Kidney (tissue), 14 donors: ENCODE results near the gene TMEM72. TPM values are rescaled to one million over a fixed set of nuclear protein-coding genes. Genes with fewer than 3 reads are reported as not detected.

Experiments
- DNase-seq, 5 donors: peaks; one replicate each; pipeline ENCODE4 v3.0.0-alpha.2; 2013 to 2020
- FAIRE-seq: peaks from 2 replicates; lab custom pipeline; 2012; peaks lifted over from hg19 to GRCh38; lab: Jason Lieb, UNC
- H3K27ac ChIP-seq, 2 donors: one replicate each; pipeline ENCODE4 v1.7.0; 2013; ENCODE audit warnings: low read depth in 2 of 2, low read length in 2 of 2, inconsistent platforms in 1 of 2
- H3K27me3 ChIP-seq: one replicate; pipeline ENCODE4 v1.7.1; 2013; ENCODE audit warnings: low read length, inconsistent platforms; ENCODE audit not compliant: control insufficient read depth, insufficient read depth
- H3K36me3 ChIP-seq, 3 donors: one replicate each; pipeline versions ENCODE4 v1.7.0 to v1.7.1; 2013; ENCODE audit warnings: low read length in 3 of 3, control low read depth in 1 of 3, inconsistent platforms in 1 of 3; ENCODE audit not compliant: insufficient read depth in 3 of 3, control insufficient read depth in 2 of 3
- H3K4me1 ChIP-seq, 3 donors: one replicate each; pipeline versions ENCODE4 v1.7.0 to v1.7.1; 2013; ENCODE audit warnings: low read length in 3 of 3, inconsistent platforms in 1 of 3, low read depth in 1 of 3; ENCODE audit not compliant: control insufficient read depth in 2 of 3, insufficient read depth in 2 of 3
- H3K4me3 ChIP-seq, 3 donors: one replicate each; pipeline versions ENCODE4 v1.7.0 to v1.8.1; 2013; ENCODE audit warnings: low read length in 3 of 3, control low read depth in 1 of 3, inconsistent platforms in 1 of 3
- H3K9ac ChIP-seq, 3 donors: one replicate each; pipeline versions ENCODE4 v1.7.0 to v1.7.1; 2013; ENCODE audit warnings: low read length in 3 of 3, control low read depth in 1 of 3, inconsistent platforms in 1 of 3
- H3K9me3 ChIP-seq, 3 donors: one replicate each; pipeline versions ENCODE4 v1.7.0 to v1.7.1; 2013; ENCODE audit warnings: low read length in 3 of 3, control low read depth in 1 of 3, inconsistent platforms in 1 of 3; ENCODE audit not compliant: control insufficient read depth in 2 of 3, insufficient read depth in 1 of 3
- CTCF ChIP-seq: IDR thresholded peaks from 3 replicates; pipeline ENCODE4 v1.5.1; 2012; ENCODE audit warnings: mild to moderate bottlenecking, moderate library complexity, borderline replicate concordance; ENCODE audit not compliant: insufficient read depth; ENCODE audit errors: extremely low read depth
- intact Hi-C: fragments of 100-400 bp; cut with DNase I; formaldehyde crosslinking; loops from one replicate; pipeline ENCODE4 v1.11.1; 2022
- polyA plus RNA-seq: library from polyadenylated mRNA; stranded (reverse); fragments of 350-450 nt; fragmentation: Illumina TruSeq; extraction: RNeasy Lipid Tissue Mini Kit (QIAGEN cat#74804); gene quantifications from one replicate; pipeline ENCODE4 v1.2.3, GENCODE V29; 2014; ENCODE audit warnings: low read depth, low replicate concordance; ENCODE audit not compliant: insufficient read depth
- total RNA-seq: library from RNA; stranded (reverse); fragmentation: NEBNext Ultra II Directional; extraction: Animal tissue kit (Norgen Biotek cat#: 25700); gene quantifications from one replicate; pipeline ENCODE4 v1.2.1, GENCODE V29; 2021
- donor health status: control.
- donor health status: control.
- donor health status: control.
- donor health status: control.
- donor health status: control.
- donor health status: DM: yes; HTN: yes; CAD: no.
- donor health status: Normal renal cell carcinoma (clear cell type).

The TMEM72 gene
- total and polyA plus RNA-seq, 2 donors from 2014 or later = 19.3 to 127 TPM

GRCh38 chr10:44908066-44908749 lies 2.9 kb upstream of the TMEM72 start:
- DNase-seq = peak in 4 of 5 donors; percentile 92 to 98 (median 96)

GRCh38 chr10:44908936-44909630 lies 2.1 kb upstream of the TMEM72 start:
- peaks cover 11 to 27% (median 19%) of the 10 kb centered on the region in 3 donors for H3K4me1 ChIP-seq
- peak overlapping the region in 1 of 3 donors; percentile 49 for H3K9ac ChIP-seq
- no peaks in the 10 kb centered on the region for H3K27me3 ChIP-seq
- intact Hi-C loops = no loop called here
- H3K36me3 ChIP-seq = no peaks in the 10 kb centered on the region
- DNase-seq = peak in 1 of 5 donors; percentile 55
- H3K9me3 ChIP-seq = no peaks in the 10 kb centered on the region
- TF ChIP-seq CTCF = no peak
- no peak overlapping the region for H3K4me3 ChIP-seq
- FAIRE-seq = no peak
- H3K27ac ChIP-seq = peak overlapping the region; percentile 82 to 87

More at GRCh38 chr10:44908066-44908749, 2.9 kb upstream of the TMEM72 start:
- Histone ChIP-seq H3K27me3 (no peaks in the 10 kb centered on the region), H3K9me3 (no peaks in the 10 kb centered on the region), H3K9ac (peak overlapping the region in 1 of 3 donors; percentile 49), H3K4me1 (peaks cover 14 to 27% (median 19%) of the 10 kb centered on the region in 3 donors), H3K4me3 (no peak overlapping the region), H3K27ac (peak overlapping the region; percentile 82 to 87), H3K36me3 (no peaks in the 10 kb centered on the region)
- FAIRE-seq = no peak
- TF ChIP-seq CTCF = no peak
- intact Hi-C loops = no loop called here

- no peak overlapping the region for H3K4me3 ChIP-seq
- peak overlapping the region; percentile 91 to 94 for H3K27ac ChIP-seq
- intact Hi-C loops = no loop called here
- H3K27me3 ChIP-seq = no peaks in the 10 kb centered on the region
- H3K9ac ChIP-seq = no peak overlapping the region
- H3K36me3 ChIP-seq = no peaks in the 10 kb centered on the region
- TF ChIP-seq CTCF = no peak
- peaks cover 11 to 32% (median 19%) of the 10 kb centered on the region in 3 donors for H3K4me1 ChIP-seq
- DNase-seq (no peak), FAIRE-seq (no peak)
- no peaks in the 10 kb centered on the region for H3K9me3 ChIP-seq
These were observed 1.2 kb upstream of the TMEM72 start for GRCh38 chr10:44909910-44910309.
